Suppressor macrophage treated with lipopolysaccharide for 4 hours (primary cell): ENCODE measurements around the gene LUZP4.
"Not testable (repeated sequence)": the region's sequence is repeated elsewhere in the genome, so short reads cannot be mapped to it uniquely, and the experiment has no call there.

Source experiments
- DNase-seq: peaks from one replicate; pipeline ENCODE4 v3.0.0-alpha.2; 2020

Gene LUZP4, protein sequence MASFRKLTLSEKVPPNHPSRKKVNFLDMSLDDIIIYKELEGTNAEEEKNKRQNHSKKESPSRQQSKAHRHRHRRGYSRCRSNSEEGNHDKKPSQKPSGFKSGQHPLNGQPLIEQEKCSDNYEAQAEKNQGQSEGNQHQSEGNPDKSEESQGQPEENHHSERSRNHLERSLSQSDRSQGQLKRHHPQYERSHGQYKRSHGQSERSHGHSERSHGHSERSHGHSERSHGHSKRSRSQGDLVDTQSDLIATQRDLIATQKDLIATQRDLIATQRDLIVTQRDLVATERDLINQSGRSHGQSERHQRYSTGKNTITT

DNA sequence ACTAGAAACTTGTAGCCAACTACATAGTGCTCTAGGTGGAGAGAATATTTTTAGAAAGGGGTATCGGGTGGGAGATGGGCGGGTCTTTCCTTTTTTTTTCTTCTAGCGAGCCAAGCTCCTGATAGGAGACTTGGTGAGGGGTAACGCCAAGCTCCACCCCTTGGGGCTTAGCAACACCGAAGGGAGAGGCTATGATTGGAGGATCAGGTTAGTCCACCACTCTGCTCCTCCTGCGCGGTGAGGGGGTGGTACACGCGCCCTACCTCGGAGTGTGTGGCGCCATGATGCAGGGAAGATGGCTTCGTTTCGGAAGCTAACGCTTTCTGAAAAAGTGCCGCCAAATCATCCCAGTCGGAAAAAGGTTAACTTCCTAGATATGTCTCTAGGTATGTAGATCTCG, at the start of gene LUZP4:
LUZP4 (plus strand) TSS at position 251 of the 400 bp plus-strand sequence; CDS start at position 296, 45 bp downstream.
- DNase-seq = no peak

- DNase-seq = no peak
Observed at GRCh38 chrX:115251458-115252233, 37.9 kb upstream of the LUZP4 start.

- DNase-seq = no peak
Observed at GRCh38 chrX:115255003-115255402, 34.5 kb upstream of the LUZP4 start.

DNA sequence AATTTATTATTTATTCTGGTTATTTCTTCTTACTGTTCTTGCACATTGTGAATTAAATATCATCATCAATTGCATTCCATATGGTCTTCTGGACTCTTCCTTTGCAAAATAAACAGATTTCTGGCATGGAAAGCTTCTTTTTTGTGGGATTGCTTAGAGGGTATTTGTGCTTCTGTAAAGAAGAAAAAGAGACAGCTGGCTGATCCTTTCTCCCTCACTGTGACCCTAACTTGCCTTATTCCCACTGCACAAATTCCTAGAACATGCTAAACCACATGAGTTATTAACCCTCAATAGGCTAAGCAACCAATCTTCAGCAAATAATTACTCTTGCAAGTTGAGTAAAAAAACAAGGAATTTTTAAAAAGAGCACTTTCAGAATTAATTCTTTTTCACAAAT, 31.8 kb upstream of the LUZP4 start:
- DNase-seq = no peak

DNA sequence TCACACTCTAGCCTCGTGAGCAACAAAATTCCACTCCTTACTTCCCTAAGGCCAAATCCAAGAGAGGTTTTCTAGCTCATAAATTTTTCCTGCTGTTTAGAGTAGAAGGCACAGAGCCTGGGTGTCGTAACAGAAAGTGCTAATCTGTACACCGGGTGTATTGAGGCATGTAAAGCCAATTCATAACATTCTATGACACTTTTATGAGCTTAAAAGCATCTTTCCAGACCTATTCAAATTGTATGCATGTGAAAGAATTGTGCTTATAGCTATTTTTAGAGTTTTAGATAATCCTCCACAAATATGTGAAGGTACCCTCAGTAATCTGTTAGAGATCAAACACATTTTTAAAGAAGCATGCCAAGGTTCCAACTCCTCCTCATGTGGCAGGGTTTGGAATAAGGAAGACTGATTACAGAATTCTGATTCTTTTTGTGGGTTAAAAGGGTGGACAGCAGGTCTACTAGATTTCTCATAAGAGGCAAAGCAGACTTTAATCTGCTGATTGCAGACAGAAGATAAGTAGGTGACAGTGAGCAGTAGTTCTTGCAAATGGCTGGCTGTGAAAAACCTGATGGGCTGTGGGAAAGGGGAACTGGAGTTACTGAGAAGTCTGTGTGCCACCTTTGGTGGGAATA, 30.2 kb upstream of the LUZP4 start:
- no peak for DNase-seq

GRCh38 chrX:115260330-115260729, 29.2 kb upstream of the LUZP4 start:
- no peak for DNase-seq

GRCh38 chrX:115261148-115261547, 28.4 kb upstream of the LUZP4 start:
- DNase-seq = no peak

- DNase-seq = no peak
Observed at GRCh38 chrX:115264009-115264408, 25.5 kb upstream of the LUZP4 start.

DNA sequence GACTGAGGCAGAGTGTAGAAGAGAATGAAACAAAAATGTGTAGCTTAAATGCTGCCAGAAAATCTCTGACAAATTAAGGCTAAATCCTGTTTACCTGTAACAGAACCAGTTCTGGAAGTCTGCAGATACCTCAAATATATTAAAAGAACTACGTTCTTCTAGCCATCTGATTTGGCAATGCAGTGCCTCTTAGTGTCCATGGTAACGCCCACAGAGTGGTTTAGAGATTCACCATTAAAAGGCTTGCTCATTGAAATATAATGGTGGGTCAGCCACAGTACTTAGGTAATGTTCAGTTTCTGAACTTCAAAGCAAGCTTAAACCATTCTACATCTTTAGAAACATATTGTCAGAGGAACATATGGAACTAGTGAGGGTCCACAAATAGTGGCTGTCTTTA, 23.2 kb upstream of the LUZP4 start:
- no peak for DNase-seq

GRCh38 chrX:115268421-115268820, 21.1 kb upstream of the LUZP4 start:
- DNase-seq = no peak

- no peak for DNase-seq
Observed at GRCh38 chrX:115269051-115269683, 20.3 kb upstream of the LUZP4 start.

- no peak for DNase-seq
Observed at GRCh38 chrX:115284877-115285276, 4.6 kb upstream of the LUZP4 start.

- DNase-seq = no peak
Observed at GRCh38 chrX:115297189-115297588, 7.7 kb downstream of the LUZP4 start.

GRCh38 chrX:115311139-115311538, 21.6 kb downstream of the LUZP4 start:
- no peak for DNase-seq

DNA sequence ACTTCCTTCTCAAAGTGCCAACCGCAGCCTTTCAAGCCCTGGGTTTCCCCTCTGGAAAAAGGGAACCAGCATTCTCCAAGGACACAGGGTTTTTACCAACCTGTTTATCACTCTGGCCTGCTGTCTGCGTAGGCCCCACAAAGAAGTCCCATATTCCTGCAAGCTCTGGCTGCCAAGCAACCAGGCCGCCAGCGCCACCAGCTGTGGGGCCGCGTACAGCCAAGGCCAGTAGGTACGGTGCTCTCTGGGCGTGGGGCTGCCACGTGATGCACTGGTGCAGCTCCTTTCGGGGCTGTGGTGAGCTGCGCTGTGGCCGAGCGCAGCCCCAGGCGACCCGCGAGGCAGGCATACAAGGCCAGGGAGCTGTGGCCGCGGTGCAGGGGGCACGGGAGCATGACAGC, 22.1 kb downstream of the LUZP4 start:
- peak; percentile 43 for DNase-seq

DNA sequence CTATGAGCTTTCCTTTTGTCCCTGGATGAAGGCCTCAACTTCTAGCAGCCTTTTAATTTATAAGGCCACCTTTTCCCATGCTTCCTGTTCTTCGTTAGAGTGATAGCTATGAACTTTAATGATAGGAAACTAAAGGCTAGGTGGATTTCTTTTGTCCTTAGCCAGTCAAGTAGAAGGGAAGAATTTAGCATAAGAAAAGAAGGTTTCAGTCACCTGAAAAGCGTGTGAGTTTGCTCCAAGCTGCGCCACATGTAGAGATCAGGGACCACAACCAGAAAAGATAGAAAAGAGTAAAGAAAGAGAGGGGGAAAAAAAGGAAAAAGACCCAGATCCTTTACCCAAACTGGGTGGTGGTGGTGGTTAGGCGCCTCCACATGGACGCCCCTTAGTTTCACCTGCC, 28.6 kb downstream of the LUZP4 start:
- no peak for DNase-seq

- no peak for DNase-seq
Observed at GRCh38 chrX:115322375-115322774, 32.9 kb downstream of the LUZP4 start.

GRCh38 chrX:115324194-115324593, 34.7 kb downstream of the LUZP4 start:
- DNase-seq = no peak

- not testable (repeated sequence) for DNase-seq
Observed at GRCh38 chrX:115329282-115329681, 39.8 kb downstream of the LUZP4 start.

GRCh38 chrX:115330498-115331168, 41.1 kb downstream of the LUZP4 start:
- DNase-seq = peak; percentile 57

GRCh38 chrX:115332832-115333231, 43.3 kb downstream of the LUZP4 start:
- DNase-seq = no peak

GRCh38 chrX:115333446-115333845, 43.9 kb downstream of the LUZP4 start:
- no peak for DNase-seq
